Measurements from ENCODE around the gene WNT6. TPM values are rescaled to one million over a fixed set of nuclear protein-coding genes. Genes with fewer than 3 reads are reported as not detected.

The WNT6 gene
- total RNA-seq, result 0.06 TPM in 1 of 2 replicates, not detected in the other

GRCh38 chr2:218859556-218859987, at the start of gene WNT6:
TSS of gene WNT6 (plus strand) at chr2:218859805. CDS start at chr2:218860038, 233 bp downstream.

GRCh38 chr2:218831378-218831990, 28.1 kb upstream of the WNT6 start, which contains the start of gene PRKAG3:
TSS of gene PRKAG3 (minus strand) at chr2:218831803.

GRCh38 chr2:218880102-218880858, 20.7 kb downstream of the WNT6 start, which contains the start of gene WNT10A:
TSS of gene WNT10A (plus strand) at chr2:218880852. CDS start at chr2:218880996, 144 bp downstream.

Other genes starting within 250 kb of the WNT6 start
- 11.7 and 13.9 TPM in 2 replicates for gene ZNF142, start 200.2 kb upstream of the WNT6 start, total RNA-seq
- gene BCS1L, start 200.1 kb upstream of the WNT6 start, total RNA-seq, result 17.4 and 21.4 TPM in 2 replicates
- gene RNF25, start 187.8 kb upstream of the WNT6 start, total RNA-seq, result 12.5 and 15.9 TPM in 2 replicates
- gene STK36, start 187.7 kb upstream of the WNT6 start, total RNA-seq, result 13.6 and 18.5 TPM in 2 replicates
- gene TTLL4, start 149.0 kb upstream of the WNT6 start, total RNA-seq, result 10.0 and 15.7 TPM in 2 replicates
- gene CYP27A1, start 77.7 kb upstream of the WNT6 start, total RNA-seq, result 15.7 and 15.9 TPM in 2 replicates
- gene PRKAG3, start 28.0 kb upstream of the WNT6 start, total RNA-seq, result 0.19 TPM in 1 of 2 replicates, not detected in the other
- gene WNT10A, start 21.0 kb downstream of the WNT6 start, total RNA-seq, result not detected in 2 replicates
- 0.06 TPM in 1 of 2 replicates, not detected in the other for gene CDK5R2, start 99.9 kb downstream of the WNT6 start, total RNA-seq
- not detected in 2 replicates for gene FEV, start 125.4 kb downstream of the WNT6 start, total RNA-seq
- gene CRYBA2, start 133.6 kb downstream of the WNT6 start, total RNA-seq, result not detected in 2 replicates
- gene CFAP65, start 181.7 kb downstream of the WNT6 start, total RNA-seq, result 0.34 TPM in 1 of 2 replicates, not detected in the other
- not detected in 2 replicates for gene IHH, start 201.1 kb downstream of the WNT6 start, total RNA-seq

Data from cardiac ventricle fibroblast (primary cell).